ENCODE data around the gene ZNF536. TPM values are rescaled to one million over a fixed set of nuclear protein-coding genes. Genes with fewer than 3 reads are reported as not detected.

The ZNF536 gene
- total RNA-seq, 6 donors from 2014 or later, result 0.34 to 0.78 (median 0.71) TPM; not detected in 2

- H3K4me3 ChIP-seq, result no peak overlapping the region
Observed at GRCh38 chr19:30390356-30390988, 18.3 kb downstream of the ZNF536 start.

DNA sequence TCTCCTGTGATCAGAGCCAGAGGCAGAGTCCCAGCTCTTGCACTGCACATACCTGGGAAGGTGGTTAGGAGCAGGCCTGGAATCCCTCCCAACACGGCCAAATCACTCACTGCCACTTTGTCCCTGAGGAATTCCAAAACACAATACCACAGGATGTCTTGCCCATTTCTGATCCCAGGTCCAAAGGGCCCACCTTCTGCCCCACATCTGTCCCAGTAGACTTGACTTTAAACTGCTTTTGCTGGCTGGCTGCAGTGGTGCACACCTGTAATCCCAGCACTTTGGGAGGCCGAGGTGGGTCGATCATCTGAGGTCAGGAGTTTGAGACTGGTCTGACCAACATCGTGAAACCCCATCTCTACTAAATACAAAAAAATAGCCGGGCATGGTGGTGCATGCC lies 18.9 kb downstream of the ZNF536 start:
- Histone ChIP-seq H3K9me3 (no peaks in the 10 kb centered on the region), H3K36me3 (no peaks in the 10 kb centered on the region), H3K27me3 (no peaks in the 10 kb centered on the region), H3K4me1 (no peaks in the 10 kb centered on the region), H3K4me3 (no peak overlapping the region), H3K27ac (no peak overlapping the region)
- TF ChIP-seq EP300 (IDR thresholded peaks at IDR 0.05), result no peak
- no peak for TF ChIP-seq POLR2AphosphoS5 (IDR thresholded peaks at IDR 0.05)
- TF ChIP-seq, protein P1, sequence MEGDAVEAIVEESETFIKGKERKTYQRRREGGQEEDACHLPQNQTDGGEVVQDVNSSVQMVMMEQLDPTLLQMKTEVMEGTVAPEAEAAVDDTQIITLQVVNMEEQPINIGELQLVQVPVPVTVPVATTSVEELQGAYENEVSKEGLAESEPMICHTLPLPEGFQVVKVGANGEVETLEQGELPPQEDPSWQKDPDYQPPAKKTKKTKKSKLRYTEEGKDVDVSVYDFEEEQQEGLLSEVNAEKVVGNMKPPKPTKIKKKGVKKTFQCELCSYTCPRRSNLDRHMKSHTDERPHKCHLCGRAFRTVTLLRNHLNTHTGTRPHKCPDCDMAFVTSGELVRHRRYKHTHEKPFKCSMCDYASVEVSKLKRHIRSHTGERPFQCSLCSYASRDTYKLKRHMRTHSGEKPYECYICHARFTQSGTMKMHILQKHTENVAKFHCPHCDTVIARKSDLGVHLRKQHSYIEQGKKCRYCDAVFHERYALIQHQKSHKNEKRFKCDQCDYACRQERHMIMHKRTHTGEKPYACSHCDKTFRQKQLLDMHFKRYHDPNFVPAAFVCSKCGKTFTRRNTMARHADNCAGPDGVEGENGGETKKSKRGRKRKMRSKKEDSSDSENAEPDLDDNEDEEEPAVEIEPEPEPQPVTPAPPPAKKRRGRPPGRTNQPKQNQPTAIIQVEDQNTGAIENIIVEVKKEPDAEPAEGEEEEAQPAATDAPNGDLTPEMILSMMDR (IDR thresholded peaks at IDR 0.05), result no peak
- no peak for TF ChIP-seq POLR2A (IDR thresholded peaks at IDR 0.05)
- 71 to 87% methylated on average over 4 to 5 of the region's 5 CpGs for WGBS, 2 donors
- DNase-seq, result no peak
- no peak for ATAC-seq (ENCODE audit: low FRiP score in 2 of 2)

More at GRCh38 chr19:30390356-30390988, 18.3 kb downstream of the ZNF536 start:
- TF ChIP-seq POLR2A (IDR thresholded peaks at IDR 0.05) (no peak), POLR2AphosphoS5 (IDR thresholded peaks at IDR 0.05) (no peak), EP300 (IDR thresholded peaks at IDR 0.05) (no peak)
- TF ChIP-seq, protein P1 (IDR thresholded peaks at IDR 0.05), result no peak
- WGBS, 2 donors, result 73 to 79% methylated on average over 9 of the region's 9 CpGs
- ATAC-seq (ENCODE audit: low FRiP score in 2 of 2) (no peak), DNase-seq (no peak)
- Histone ChIP-seq H3K27me3 (no peaks in the 10 kb centered on the region), H3K9me3 (no peaks in the 10 kb centered on the region), H3K4me1 (no peaks in the 10 kb centered on the region), H3K36me3 (no peaks in the 10 kb centered on the region), H3K27ac (no peak overlapping the region)

DNA sequence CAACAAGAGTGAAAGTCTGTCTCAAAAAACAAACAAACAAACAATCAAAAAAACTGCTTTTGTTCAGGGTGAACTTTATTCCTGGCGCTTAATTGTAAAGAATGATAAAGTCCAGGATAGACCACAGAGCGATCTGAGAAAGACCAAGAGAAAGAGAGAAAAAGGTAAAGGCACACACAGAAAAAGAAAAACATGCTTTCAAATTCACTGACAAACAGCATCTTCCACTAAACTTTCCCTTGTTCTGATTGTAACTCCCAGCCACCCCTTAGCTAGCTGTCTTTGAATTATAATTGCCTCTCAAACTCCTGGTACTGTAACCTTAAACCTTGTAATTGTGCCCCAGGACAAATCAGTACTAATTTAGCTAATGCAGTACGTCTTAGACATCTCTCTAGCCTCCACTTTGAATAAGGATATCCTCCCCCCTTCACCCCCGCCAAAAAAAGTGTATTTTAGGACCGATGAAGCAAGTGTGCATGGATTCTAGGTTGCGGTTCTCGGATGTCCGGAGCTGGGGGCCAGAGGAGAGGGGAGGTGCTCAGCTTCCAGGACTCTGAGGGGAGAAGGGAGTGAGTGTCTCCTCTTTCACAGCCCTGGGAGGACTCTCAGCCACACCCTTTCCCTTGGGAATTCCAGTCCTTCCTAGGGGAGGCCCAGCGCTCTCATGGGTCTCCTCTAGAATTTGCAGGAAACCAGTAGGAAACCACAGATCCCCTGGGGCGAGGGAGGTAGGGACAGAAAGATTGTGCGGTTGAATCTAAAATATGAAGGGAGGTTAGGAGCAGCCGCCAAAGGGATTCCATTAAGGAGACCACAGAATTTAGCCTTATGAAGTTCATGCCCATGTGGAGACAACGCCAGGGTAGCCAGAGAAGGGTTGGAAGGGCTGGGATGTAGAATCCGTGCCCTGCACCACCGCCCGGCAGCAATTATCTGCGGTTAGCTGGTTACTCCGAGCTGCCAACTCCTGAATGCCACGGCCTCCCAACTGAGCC lies 19.7 kb downstream of the ZNF536 start:
- H3K4me1 ChIP-seq, result no peaks in the 10 kb centered on the region
- TF ChIP-seq POLR2AphosphoS5 (IDR thresholded peaks at IDR 0.05), result no peak
- no peak for TF ChIP-seq EP300 (IDR thresholded peaks at IDR 0.05)
- no peak for TF ChIP-seq POLR2A (IDR thresholded peaks at IDR 0.05)
- TF ChIP-seq, protein P1 (IDR thresholded peaks at IDR 0.05), result no peak
- ATAC-seq (ENCODE audit: low FRiP score in 2 of 2), result no peak
- no peak overlapping the region for H3K4me3 ChIP-seq
- no peak for DNase-seq
- no peaks in the 10 kb centered on the region for H3K27me3 ChIP-seq
- H3K9me3 ChIP-seq, result no peaks in the 10 kb centered on the region
- no peaks in the 10 kb centered on the region for H3K36me3 ChIP-seq
- H3K27ac ChIP-seq, result no peak overlapping the region
- WGBS, 2 donors, result 59 to 60% methylated on average over 19 of the region's 19 CpGs

GRCh38 chr19:30393046-30393445 lies 20.9 kb downstream of the ZNF536 start:
- Histone ChIP-seq H3K9me3 (no peaks in the 10 kb centered on the region), H3K4me3 (no peak overlapping the region), H3K4me1 (no peaks in the 10 kb centered on the region), H3K27ac (no peak overlapping the region), H3K27me3 (no peaks in the 10 kb centered on the region), H3K36me3 (no peaks in the 10 kb centered on the region)
- 67 to 71% methylated on average over 5 of the region's 5 CpGs for WGBS, 2 donors
- TF ChIP-seq EP300 (IDR thresholded peaks at IDR 0.05) (no peak), POLR2AphosphoS5 (IDR thresholded peaks at IDR 0.05) (no peak), POLR2A (IDR thresholded peaks at IDR 0.05) (no peak)
- TF ChIP-seq, protein P1 (IDR thresholded peaks at IDR 0.05), result no peak
- DNase-seq (no peak), ATAC-seq (ENCODE audit: low FRiP score in 2 of 2) (no peak)
